A673 (cell line): ENCODE measurements around the gene KRTAP5-7.

Experiments
- CTCF ChIP-seq: fragments of 300-800, 200-600 bp; sonication (generic); conservative IDR thresholded peaks from 2 replicates; pipeline ENCODE4 v1.5.1; 2017; ENCODE audit warnings: low read depth, mild to moderate bottlenecking, antibody characterized with exemption, low read length, moderate library complexity, mixed read lengths
- EZH2 ChIP-seq: fragments of 200-600 bp; sonication (generic); IDR thresholded peaks from 2 replicates; pipeline ENCODE4 v1.6.1; 2017; ENCODE audit warnings: borderline replicate concordance, low read depth, mild to moderate bottlenecking, mixed read lengths, antibody characterized with exemption, low read length; ENCODE audit not compliant: poor library complexity, severe bottlenecking

DNA sequence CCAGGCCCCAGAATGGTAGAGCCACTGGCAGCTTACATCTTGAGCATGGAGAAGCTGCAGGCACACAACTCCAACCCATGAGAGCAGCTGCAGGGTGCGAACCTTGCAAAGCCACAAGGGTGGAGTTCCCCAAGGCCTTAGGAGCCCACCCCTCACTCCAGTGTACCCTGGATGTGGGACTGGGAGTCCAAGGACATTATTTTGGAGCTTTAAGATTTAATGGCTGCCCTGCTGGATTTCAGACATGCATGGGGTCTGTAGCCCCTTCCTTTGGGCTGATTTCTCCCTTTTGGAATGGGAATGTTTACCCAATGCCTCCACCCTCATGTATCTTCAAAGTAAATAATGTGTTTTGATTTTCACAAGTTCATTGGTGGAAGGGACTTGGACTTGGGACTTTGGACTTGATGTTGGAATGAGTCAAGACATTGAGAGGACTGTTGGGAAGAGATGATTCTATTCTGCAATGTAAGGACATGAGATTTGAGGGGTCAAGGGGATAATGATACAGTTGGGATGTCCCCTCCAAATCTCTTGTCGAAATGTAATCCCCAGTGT, 1.1 kb upstream of the KRTAP5-7 start:
- TF ChIP-seq CTCF (no peak), EZH2 (no peak)
